Right forelimb (tissue), 1 donor: Measurements from ENCODE around the gene MAPRE3.

Experiments
- DNase-seq: peaks from one replicate; pipeline ENCODE4 v3.0.0-alpha.2; 2018

MAPRE3 gene

GRCh38 chr2:27049422-27050280 is 79.2 kb downstream of the MAPRE3 start:
- DNase-seq, result peak; percentile 60

GRCh38 chr2:27050281-27050995 is 80.0 kb downstream of the MAPRE3 start:
- peak; percentile 98 for DNase-seq

GRCh38 chr2:27050996-27051901 is 80.8 kb downstream of the MAPRE3 start, which contains the start of gene AGBL5:
AGBL5 (plus strand) TSS chr2:27051668; CDS start chr2:27052959, 1,291 bp downstream.
- DNase-seq, result peak; percentile 97

GRCh38 chr2:27051902-27052645 is 81.6 kb downstream of the MAPRE3 start:
- no peak for DNase-seq

- DNase-seq, result no peak
These were observed 82.9 kb downstream of the MAPRE3 start for GRCh38 chr2:27053321-27053720.

GRCh38 chr2:27053776-27054175 is 83.3 kb downstream of the MAPRE3 start:
- no peak for DNase-seq

GRCh38 chr2:27054721-27055120 is 84.3 kb downstream of the MAPRE3 start:
- no peak for DNase-seq

GRCh38 chr2:27057184-27057583 is 86.7 kb downstream of the MAPRE3 start:
- DNase-seq, result no peak

- DNase-seq, result no peak
These were observed 87.8 kb downstream of the MAPRE3 start for GRCh38 chr2:27058210-27058609.

- DNase-seq, result no peak
These were observed 88.8 kb downstream of the MAPRE3 start for GRCh38 chr2:27059141-27059820.

GRCh38 chr2:27060323-27060722 is 89.9 kb downstream of the MAPRE3 start:
- no peak for DNase-seq

- DNase-seq, result no peak
These were observed 94.7 kb downstream of the MAPRE3 start for GRCh38 chr2:27065128-27065527.

GRCh38 chr2:27067385-27067784 is 96.9 kb downstream of the MAPRE3 start:
- peak; percentile 13 for DNase-seq

GRCh38 chr2:27069436-27069835 is 99.0 kb downstream of the MAPRE3 start:
- peak; percentile 18 for DNase-seq

GRCh38 chr2:27069961-27070618 is 99.7 kb downstream of the MAPRE3 start:
- no peak for DNase-seq

GRCh38 chr2:27070653-27071276 is 100.3 kb downstream of the MAPRE3 start:
- no peak for DNase-seq

- peak; percentile 95 for DNase-seq
These were observed 101.0 kb downstream of the MAPRE3 start, which contains the start of gene OST4 for GRCh38 chr2:27071277-27071989. OST4 (minus strand) TSS chr2:27071654.

GRCh38 chr2:27071990-27072830 is 101.8 kb downstream of the MAPRE3 start:
- DNase-seq, result peak; percentile 91

- DNase-seq, result no peak
These were observed 102.5 kb downstream of the MAPRE3 start for GRCh38 chr2:27072920-27073319.
